GM19455 (cell line): Measurements from ENCODE around the gene GNG13.
"Not testable (repeated sequence)": the region's sequence is repeated elsewhere in the genome, so short reads cannot be mapped to it uniquely, and the experiment has no call there.

ENCODE experiments used
- ATAC-seq: cut with Tn5 transposase; IDR thresholded peaks from one replicate; pipeline ENCODE4 v1.9.1; 2021; ENCODE audit not compliant: unreplicated experiment

Gene GNG13

DNA sequence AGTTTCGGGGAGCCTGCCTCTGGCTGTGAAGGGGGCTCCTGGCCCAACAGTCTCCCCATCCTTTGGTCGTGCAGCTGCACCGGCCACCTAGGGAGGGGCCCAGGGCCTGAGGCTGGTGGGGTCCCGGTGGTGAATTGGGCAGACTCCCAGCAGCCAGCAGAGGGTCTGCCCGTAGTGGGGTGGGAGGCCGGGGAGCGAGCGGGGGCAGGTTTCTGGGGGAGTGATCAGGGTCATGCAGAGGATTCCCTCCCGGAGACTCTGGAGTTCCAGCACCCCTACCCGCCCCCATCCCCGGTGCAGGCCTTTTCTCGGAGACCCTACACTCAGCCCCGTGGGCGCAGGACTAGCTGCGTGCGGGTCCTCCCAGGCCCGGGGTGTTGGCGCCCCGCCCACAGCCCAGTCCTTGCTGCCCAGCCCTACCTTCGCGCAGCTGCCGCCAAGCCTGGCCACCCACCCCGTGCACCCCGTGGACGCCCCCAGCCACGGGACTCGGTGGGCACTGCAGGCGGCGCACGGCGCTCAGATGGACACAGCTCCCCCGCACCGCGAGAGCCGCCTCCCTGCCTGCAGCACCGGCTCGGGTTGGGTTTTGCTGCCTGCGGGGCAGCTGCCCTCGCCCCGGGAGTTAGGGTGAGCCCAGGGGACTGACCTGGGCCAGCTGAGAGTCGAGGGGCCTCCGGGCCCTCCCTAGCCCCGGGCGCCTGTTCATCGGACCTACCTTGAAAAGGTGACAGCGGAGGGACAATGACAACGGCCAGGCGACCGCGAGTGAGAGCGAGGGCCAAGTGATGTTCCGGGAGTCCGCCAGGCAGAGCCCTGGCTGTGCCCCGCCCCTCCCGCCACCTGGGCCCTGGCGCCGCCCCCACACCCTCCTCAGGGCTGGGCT lies at the start of gene GNG13:
Gene GNG13, minus strand, starts transcription at position 787 of the 886 bp plus-strand sequence. CDS start 1,657 bp downstream, outside the sequence.
- no peak for ATAC-seq

GRCh38 chr16:848510-849253 lies 48.1 kb upstream of the GNG13 start:
- no peak for ATAC-seq

DNA sequence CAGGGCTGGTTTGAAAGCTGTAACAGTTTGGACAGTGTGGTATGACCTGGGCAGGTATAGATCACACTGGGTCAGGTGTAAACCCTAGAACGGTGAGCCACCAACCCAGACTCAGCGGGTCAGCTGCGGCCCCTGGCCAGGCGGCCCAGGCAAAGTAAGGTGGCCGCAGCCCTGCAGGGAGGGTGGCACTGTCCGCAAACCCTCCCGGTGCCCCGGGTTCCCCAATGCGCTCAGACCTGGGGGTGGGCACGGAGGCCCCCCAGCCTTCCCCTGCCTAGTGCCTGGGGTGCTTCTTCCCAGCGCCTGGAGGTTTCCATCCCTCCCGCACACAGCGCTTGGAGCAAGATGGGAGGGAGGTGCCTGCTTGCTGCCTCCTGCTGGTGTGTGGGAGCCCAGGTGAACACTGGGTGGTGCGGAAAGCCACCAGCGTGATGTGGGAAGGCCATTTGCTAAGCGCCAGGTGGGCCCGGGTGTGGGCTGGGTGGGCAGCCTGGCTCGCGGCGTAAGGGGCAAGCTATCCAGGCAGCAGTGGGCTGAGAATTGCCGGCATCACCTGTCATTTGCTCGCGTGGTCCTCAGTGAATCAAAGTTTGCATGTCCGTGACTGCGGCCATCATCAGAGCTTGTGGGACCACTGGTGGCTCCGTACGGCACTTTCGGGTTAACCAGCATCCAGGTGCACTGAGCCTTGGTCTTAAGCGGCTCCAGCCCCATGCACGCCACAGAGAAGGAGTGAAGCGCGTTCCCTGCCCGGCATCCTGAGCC lies 47.3 kb upstream of the GNG13 start:
- no peak for ATAC-seq

DNA sequence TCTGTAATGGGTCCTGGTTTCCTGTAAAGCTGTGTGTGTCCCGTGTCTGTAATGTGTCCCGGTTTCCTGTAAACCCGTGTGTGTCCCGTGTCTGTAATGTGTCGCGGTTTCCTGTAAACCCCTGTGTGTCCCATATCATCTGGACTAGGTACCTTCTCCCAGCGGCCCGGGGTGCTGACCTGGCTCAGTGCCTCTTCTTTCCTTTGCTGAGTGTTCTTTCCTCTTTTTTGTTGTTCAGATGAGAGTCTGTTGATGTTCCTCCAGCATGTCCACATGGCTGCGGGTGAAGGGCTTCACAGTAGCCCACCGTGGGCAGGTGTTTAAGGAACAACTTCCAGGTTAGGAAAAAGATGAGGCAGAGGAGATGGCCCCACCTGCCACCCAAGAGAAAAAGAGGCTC lies 46.6 kb upstream of the GNG13 start:
- ATAC-seq, result no peak

DNA sequence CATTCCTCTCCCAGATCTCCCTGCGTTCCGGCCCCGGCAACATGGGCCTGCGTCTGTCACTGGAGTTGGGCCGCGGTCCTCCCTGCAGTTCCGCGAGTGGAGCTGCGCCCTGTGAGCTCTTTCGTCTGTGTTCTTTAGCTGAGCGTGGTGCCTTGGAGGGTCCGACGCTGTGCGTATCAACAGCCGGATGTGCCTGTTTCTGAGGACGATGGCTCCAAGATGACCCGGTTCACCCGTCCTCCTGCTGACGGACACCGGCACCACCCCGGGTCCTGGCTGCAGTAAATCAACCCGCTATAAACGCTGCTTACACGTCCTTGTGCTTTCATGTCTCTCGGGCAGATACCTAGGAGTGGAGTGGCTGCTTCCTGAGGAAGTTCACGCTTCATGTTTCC lies 44.8 kb upstream of the GNG13 start:
- no peak for ATAC-seq

DNA sequence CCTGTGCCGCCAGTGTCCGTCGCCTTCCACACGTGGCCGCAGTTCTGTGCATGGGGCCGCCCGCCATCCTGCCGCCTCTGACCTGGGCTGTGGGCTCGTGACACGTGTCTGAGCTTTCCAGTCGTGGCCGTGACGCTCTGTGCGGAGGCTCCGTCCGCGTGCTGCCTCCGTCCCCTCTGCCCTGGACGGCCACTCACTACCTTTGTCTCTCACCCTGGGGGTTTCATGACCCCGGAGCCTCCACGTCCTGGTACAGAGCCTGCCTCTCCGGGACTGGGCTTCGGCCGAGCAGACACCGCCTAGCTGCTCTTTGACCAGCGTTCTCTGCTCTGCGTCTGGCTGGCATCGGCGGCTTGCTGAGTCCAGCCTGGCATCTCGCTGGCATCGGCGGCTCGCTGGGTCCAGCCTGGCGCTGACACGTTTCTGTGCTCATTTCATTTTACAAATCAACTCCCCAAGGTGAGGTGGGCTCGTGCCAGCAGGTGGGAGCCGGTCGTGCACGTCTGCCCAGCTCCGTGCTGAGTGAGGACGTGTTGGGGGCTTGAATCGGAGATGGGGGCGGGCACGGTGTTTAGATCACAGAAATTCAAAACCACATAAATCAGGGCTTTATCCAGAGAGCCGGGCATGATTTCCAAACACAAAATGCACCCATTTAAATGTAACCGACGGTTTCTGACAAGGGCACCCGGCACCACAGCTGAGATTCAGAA lies 44.3 kb upstream of the GNG13 start:
- no peak for ATAC-seq

GRCh38 chr16:843771-844170 lies 43.2 kb upstream of the GNG13 start:
- ATAC-seq, result no peak

DNA sequence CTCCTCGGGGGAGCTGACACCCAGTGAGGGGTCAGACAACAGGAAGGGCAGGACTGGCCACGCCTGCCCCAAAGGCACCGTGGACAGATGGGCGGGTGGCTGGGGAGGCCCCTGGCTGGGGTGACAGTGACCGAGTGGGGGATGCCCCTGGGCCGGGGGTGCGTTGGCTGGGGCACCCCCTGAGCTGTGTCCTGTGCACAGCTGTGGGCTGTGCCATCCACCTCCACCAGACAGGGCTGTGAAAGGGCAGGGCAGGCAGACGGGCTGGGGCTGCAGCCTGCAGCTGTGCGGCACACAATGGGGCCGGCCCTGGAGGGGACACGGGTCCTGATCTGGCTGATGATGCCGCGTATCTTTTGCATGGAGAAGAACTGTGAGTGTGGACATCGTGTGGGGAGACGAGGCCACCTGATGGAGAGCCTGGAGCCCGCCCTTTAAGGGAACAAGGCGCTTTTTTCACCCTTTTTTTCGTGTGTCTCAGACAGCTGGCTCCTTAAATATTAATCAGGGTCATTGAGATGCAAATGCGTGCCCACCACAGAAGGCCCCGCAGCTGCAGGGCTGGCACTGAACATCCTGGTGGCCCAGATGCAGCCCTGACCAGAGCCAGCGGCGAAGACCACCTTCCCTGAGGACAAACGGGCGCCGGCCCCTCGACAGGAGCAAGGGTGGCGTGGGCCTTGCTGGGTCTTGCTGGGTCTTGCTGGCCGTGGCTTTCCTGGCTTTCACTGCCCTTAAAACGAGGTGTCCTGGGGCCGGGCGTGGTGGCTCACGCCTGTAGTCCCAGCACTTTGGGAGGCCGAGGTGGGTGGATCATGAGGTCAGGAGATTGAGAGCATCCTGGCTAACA lies 42.4 kb upstream of the GNG13 start:
- ATAC-seq, result no peak

- no peak for ATAC-seq
Measured at GRCh38 chr16:842061-842476, 41.5 kb upstream of the GNG13 start.

DNA sequence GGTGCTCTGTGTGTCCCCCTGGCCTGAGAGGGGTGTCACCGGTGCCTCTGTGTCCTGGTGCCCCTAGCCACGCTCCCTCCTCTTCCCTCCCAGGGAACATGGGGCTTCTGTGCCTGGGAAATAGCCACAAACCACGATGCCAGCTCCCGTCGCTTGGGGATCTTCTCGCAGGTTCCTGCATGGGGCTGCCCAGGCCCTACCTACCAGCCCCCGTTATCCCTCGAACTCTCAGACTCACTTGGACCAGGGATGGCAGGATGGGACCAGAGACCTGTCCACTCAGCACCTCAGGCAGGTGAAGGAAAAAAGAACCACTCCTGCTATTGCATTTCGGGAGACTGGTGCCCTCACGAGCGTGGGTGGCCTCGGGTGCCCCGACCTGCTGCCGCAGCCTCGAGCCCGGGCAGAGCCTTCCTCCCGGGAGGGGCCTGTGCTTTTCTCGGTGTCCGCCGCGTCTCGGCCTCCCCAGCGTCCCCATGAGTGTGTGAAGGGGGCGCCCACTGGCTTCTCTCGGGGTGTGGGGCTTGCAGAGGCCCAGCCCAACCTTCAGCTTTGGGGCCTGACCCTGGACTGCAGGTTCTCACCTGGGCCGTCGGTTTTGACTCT lies 41.0 kb upstream of the GNG13 start:
- no peak for ATAC-seq

DNA sequence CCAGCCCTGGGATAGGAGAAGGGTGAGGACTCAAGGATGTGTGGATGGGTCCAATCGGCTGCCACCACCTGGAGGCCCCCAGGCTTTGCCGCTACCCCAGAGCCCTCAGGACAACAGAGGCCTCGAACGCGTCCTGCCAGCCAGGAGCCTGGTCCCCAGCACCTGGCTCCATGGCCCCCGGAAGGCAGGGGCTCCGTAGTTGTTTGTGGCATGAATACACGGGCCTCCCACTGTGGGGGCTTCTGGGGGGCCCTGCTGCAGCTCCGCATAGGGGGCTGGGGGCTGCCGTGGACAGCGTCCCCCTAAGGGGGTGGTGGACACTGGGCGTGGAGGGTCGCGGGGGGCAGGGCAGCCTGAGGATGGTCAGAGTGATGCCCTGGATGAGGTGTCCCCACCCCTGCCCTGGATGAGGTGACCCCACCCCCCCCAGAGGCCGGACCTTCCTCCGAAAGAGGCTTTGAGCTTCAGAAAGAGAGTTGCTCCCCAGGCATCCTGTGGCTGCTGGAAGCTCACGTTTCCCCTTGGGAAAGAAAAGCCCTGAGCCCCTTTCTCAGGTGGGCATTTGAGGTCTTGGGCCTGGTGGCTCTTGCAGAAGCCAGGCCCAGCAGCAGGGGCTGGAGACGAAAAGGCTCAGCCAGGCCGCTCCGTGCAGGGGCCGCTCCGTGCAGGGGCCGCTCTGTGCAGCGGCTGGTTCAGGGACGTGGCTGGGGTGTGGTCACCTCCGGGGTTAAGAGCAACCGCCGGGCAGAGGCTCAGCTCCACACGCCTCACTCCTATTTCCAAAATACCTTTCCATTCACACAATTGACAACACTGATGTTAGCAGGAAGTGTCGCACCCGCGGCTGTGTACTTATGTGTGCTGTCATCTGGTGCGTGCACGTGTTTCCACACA lies 40.3 kb upstream of the GNG13 start:
- no peak for ATAC-seq

DNA sequence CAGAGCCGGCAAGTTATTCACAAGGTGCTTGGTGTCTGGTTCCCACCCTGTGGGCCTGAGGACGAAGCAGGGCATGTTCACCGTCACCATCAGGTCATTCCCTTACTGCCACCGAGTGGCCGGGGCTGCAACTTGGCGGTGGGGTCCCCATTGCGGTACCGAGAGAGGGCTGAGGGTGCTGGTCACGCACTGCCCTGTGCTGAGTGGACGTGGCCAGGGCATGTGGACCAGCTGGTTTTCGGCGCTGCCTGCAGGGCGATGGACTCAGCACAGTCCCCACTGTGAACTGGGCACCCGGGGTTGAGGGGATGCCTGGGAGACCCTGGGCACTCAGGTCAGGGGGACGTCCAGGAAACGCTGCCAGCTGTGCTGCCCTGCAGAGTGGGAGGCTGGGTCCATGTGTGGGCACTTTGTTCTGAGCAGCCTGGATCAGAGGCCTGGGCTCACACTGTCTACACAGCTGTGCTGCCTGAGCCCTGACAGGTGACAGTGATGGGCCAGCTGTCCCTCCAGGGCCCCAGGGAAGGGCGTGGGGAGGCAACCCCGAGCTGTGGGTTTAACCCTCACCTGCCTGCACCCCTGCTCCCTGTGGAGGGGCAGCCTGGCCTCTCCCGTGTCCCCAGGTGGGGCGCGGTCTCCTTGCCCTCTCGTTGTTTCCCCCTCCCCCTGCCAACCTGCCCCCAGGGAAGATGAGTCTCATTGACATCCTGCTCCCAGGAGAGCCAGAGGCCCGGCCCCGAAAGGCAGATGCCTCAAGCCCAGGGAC lies 39.3 kb upstream of the GNG13 start:
- ATAC-seq, result no peak

- no peak for ATAC-seq
Measured at GRCh38 chr16:838741-839140, 38.2 kb upstream of the GNG13 start.

- ATAC-seq, result not testable (repeated sequence)
Measured at GRCh38 chr16:836822-837221, 36.3 kb upstream of the GNG13 start.

- no peak for ATAC-seq
Measured at GRCh38 chr16:836221-836620, 35.7 kb upstream of the GNG13 start.

- no peak for ATAC-seq
Measured at GRCh38 chr16:835373-835772, 34.8 kb upstream of the GNG13 start.

GRCh38 chr16:833411-833810 lies 32.9 kb upstream of the GNG13 start:
- ATAC-seq, result no peak
